Suprapubic skin (tissue), 4 donors: ENCODE data around the gene CSTPP1. TPM values are rescaled to one million over a fixed set of nuclear protein-coding genes. Genes with fewer than 3 reads are reported as not detected.
A peak's percentile ranks its signal among the peaks of the same experiment; 100 is the strongest.

Experiments
- DNase-seq, 2 donors: peaks; one replicate each; pipeline ENCODE4 v3.0.0-alpha.2; 2019; ENCODE audit warnings: low spot score in 2 of 2
- H3K27ac ChIP-seq: fragments of 200-600 bp; sonication (generic); one replicate; pipeline ENCODE4 v1.5.1; 2019
- H3K27me3 ChIP-seq: fragments of 200-600 bp; sonication (generic); one replicate; pipeline ENCODE4 v1.5.1; 2019
- H3K36me3 ChIP-seq: fragments of 200-600 bp; sonication (generic); one replicate; pipeline ENCODE4 v1.5.1; 2019
- H3K4me1 ChIP-seq: fragments of 200-600 bp; sonication (generic); one replicate; pipeline ENCODE4 v1.5.1; 2019
- H3K4me3 ChIP-seq: fragments of 200-600 bp; sonication (generic); one replicate; pipeline ENCODE4 v1.5.1; 2019; ENCODE audit warnings: mild to moderate bottlenecking
- H3K9me3 ChIP-seq: fragments of 200-600 bp; sonication (generic); one replicate; pipeline ENCODE4 v1.5.1; 2019
- EP300 ChIP-seq: sonication (generic); formaldehyde crosslinking; IDR thresholded peaks from one replicate; pipeline ENCODE4 v1.6.1; 2017; ENCODE audit warnings: antibody characterized with exemption
- POLR2A ChIP-seq, 2 donors: fragments of 450-650 bp; IDR thresholded peaks; one replicate each; pipeline ENCODE4 v1.6.1; 2017; ENCODE audit warnings: antibody characterized with exemption in 2 of 2, mild to moderate bottlenecking in 2 of 2, moderate library complexity in 2 of 2
- POLR2AphosphoS5 ChIP-seq, 3 donors: sonication (generic); formaldehyde crosslinking; IDR thresholded peaks; one replicate each; pipeline ENCODE4 v1.6.1; 2017; ENCODE audit warnings: antibody characterized with exemption in 3 of 3
- WGBS: methylation state at CpG from one replicate; pipeline ENCODE4 v1.1.5; 2018; 5-methylcytosine and 5-hydroxymethylcytosine counted together
- total RNA-seq, 4 donors: library from RNA; depleted of rRNA; stranded (reverse); fragments of >200 nt; gene quantifications; one replicate each; pipeline ENCODE4 v1.1.0, GENCODE V29; 2016
- TF ChIP-seq, protein P1 (sequence below), 2 donors: fragments of 200-600 bp in 1 of 2; fragments of 450-650 bp in 1 of 2; sonication (generic) in 1 of 2; IDR thresholded peaks; one replicate each; pipeline ENCODE4 v1.5.1; 2016 to 2019; ENCODE audit warnings: antibody characterized with exemption in 2 of 2, mild to moderate bottlenecking in 1 of 2, moderate library complexity in 1 of 2

The CSTPP1 gene
- total RNA-seq, 4 donors from 2014 or later: 34.9 to 117 (median 48.1) TPM

DNA sequence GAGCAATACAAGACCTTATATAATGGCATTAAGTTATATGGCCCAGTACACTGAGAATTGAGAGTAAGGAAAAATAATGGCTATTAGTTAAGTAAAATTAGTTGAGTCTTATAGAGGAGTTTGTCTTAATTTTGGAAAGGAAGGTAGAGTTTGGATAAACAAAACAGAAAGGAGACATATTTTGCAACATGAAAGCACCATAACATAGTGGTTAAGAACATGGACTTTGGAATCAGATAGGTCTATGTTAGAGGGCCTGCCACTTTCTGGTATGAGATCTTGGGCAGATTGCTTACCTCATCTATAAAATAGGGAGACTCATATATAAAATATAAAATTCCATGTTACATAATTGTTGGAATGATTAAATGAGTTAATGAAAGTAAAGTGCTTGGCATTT lies 68.9 kb downstream of the CSTPP1 start:
- no peak for DNase-seq
- Histone ChIP-seq H3K4me3 (no peak overlapping the region), H3K27ac (peak overlapping the region; percentile 66), H3K4me1 (peaks cover 33% of the 10 kb centered on the region), H3K36me3 (no peaks in the 10 kb centered on the region), H3K9me3 (no peaks in the 10 kb centered on the region), H3K27me3 (no peaks in the 10 kb centered on the region)
- TF ChIP-seq, protein P1, sequence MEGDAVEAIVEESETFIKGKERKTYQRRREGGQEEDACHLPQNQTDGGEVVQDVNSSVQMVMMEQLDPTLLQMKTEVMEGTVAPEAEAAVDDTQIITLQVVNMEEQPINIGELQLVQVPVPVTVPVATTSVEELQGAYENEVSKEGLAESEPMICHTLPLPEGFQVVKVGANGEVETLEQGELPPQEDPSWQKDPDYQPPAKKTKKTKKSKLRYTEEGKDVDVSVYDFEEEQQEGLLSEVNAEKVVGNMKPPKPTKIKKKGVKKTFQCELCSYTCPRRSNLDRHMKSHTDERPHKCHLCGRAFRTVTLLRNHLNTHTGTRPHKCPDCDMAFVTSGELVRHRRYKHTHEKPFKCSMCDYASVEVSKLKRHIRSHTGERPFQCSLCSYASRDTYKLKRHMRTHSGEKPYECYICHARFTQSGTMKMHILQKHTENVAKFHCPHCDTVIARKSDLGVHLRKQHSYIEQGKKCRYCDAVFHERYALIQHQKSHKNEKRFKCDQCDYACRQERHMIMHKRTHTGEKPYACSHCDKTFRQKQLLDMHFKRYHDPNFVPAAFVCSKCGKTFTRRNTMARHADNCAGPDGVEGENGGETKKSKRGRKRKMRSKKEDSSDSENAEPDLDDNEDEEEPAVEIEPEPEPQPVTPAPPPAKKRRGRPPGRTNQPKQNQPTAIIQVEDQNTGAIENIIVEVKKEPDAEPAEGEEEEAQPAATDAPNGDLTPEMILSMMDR (IDR thresholded peaks at IDR 0.05): no peak
- TF ChIP-seq POLR2AphosphoS5 (IDR thresholded peaks at IDR 0.05) (no peak), POLR2A (IDR thresholded peaks at IDR 0.05) (no peak), EP300 (no peak)

DNA sequence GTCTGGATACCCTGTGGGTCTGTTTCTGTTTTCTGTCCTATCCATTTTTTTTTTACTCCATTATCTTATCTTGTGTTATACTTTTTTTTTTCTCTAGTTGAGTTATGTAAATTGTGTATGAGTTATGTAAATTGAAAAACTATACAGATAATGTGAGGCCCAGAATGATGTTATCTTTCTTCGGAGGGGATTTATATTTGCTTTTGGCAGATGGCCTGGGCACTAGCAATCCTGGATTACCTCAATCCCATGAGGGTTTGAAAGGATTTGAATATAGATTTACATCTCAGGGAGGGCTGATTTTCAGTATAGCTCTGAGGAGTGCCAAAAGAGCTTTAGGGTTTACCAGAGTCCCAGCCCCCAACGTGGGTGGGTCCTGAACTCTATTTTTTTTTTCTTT lies 71.0 kb downstream of the CSTPP1 start:
- H3K27me3 ChIP-seq: no peaks in the 10 kb centered on the region
- H3K36me3 ChIP-seq: no peaks in the 10 kb centered on the region
- DNase-seq: no peak
- H3K4me3 ChIP-seq: no peak overlapping the region
- H3K4me1 ChIP-seq: peaks cover 30% of the 10 kb centered on the region
- no peak for TF ChIP-seq EP300
- TF ChIP-seq, protein P1 (IDR thresholded peaks at IDR 0.05): no peak
- TF ChIP-seq POLR2A (IDR thresholded peaks at IDR 0.05): no peak
- TF ChIP-seq POLR2AphosphoS5 (IDR thresholded peaks at IDR 0.05): no peak
- H3K27ac ChIP-seq: no peak overlapping the region
- H3K9me3 ChIP-seq: no peaks in the 10 kb centered on the region
- WGBS: 56% methylated on average over 2 of the region's 2 CpGs

DNA sequence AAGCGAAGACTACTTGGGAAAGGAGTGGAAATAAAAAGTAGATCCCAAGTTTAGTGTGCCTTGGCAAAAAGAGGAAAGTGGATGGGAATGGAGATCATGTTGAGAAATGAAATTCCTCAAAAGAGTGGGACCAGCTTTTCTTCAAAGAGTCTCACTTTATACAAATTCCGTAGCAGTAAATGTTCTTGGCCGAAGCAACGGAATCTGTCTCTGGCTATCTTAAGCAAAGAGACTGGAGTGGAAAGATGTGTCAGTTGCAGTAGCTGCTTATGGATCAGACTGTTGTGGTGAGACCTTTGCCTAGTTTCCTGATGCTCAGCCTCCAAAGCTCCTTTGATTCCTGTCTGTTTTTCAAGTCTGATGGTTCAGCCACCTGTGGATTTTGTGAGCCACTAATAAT lies 73.6 kb downstream of the CSTPP1 start:
- 82% methylated on average over 4 of the region's 4 CpGs for WGBS
- no peaks in the 10 kb centered on the region for H3K27me3 ChIP-seq
- H3K4me1 ChIP-seq: peaks cover 4% of the 10 kb centered on the region
- DNase-seq: no peak
- H3K36me3 ChIP-seq: no peaks in the 10 kb centered on the region
- TF ChIP-seq EP300 (no peak), POLR2AphosphoS5 (IDR thresholded peaks at IDR 0.05) (no peak), POLR2A (IDR thresholded peaks at IDR 0.05) (no peak)
- TF ChIP-seq, protein P1 (IDR thresholded peaks at IDR 0.05): no peak
- H3K27ac ChIP-seq: no peak overlapping the region
- no peaks in the 10 kb centered on the region for H3K9me3 ChIP-seq
- H3K4me3 ChIP-seq: no peak overlapping the region

DNA sequence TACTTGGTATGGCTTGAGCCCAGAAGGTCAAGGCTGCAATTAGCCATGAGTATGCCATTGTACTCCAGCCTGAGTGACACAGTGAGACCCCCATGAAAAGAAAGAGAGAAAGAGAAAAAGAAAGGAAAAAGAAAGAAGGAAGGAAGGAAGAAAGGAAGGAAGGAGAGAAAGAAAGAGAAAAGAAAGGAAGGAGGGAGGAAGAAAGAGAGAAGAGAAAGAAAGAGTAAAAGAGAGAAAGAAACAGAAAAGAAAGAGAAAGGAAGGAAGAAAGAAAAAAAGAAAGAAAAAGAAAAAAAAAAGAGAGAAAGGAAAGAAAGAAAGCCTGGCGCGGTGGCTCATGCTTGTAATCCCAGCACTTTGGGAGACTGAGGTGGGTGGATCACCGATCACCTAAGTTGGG lies 77.5 kb downstream of the CSTPP1 start:
- no peaks in the 10 kb centered on the region for H3K4me1 ChIP-seq
- 98% methylated on average over 3 of the region's 3 CpGs for WGBS

DNA sequence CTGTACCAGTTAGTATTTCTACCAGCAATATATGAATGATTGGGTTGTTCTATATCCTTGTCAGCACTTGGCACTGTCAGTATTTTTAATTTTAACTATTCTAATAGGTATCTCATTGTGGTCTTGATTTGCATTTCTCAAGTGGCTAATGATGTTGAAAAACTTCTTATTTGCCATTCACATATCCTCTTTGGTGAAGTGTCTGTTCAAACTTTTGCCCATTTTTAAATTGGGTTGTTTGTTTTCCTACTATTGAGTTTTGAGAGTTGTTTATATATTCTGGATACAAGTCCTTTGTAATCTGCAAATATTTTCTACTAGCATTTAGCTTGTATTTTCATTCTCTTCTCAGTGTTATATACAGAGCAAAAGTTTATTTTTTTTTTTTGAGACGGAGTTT lies 82.1 kb downstream of the CSTPP1 start:
- Histone ChIP-seq H3K4me3 (no peak overlapping the region), H3K36me3 (no peaks in the 10 kb centered on the region), H3K4me1 (no peaks in the 10 kb centered on the region), H3K27me3 (no peaks in the 10 kb centered on the region), H3K9me3 (no peaks in the 10 kb centered on the region), H3K27ac (no peak overlapping the region)
- WGBS: 100% methylated on average over 1 of the region's 1 CpG
- no peak for DNase-seq
- TF ChIP-seq POLR2AphosphoS5 (IDR thresholded peaks at IDR 0.05): no peak
- TF ChIP-seq, protein P1 (IDR thresholded peaks at IDR 0.05): no peak
- no peak for TF ChIP-seq EP300
- no peak for TF ChIP-seq POLR2A (IDR thresholded peaks at IDR 0.05)

More for the DNA sequence above, 77.5 kb downstream of the CSTPP1 start:
- DNase-seq: no peak
- H3K4me3 ChIP-seq: no peak overlapping the region
- H3K36me3 ChIP-seq: no peaks in the 10 kb centered on the region
- H3K27me3 ChIP-seq: no peaks in the 10 kb centered on the region
- H3K9me3 ChIP-seq: no peaks in the 10 kb centered on the region
- no peak for TF ChIP-seq POLR2A (IDR thresholded peaks at IDR 0.05)
- TF ChIP-seq POLR2AphosphoS5 (IDR thresholded peaks at IDR 0.05): no peak
- no peak for TF ChIP-seq EP300
- TF ChIP-seq, protein P1 (IDR thresholded peaks at IDR 0.05): no peak
- H3K27ac ChIP-seq: no peak overlapping the region
